Non-pigmented ciliary epithelial cell (primary cell): Measurements from ENCODE around the gene C16orf54.
A peak's percentile ranks its signal among the peaks of the same experiment; 100 is the strongest.
"Not testable (repeated sequence)": the region's sequence is repeated elsewhere in the genome, so short reads cannot be mapped to it uniquely, and the experiment has no call there.

ENCODE experiments used
- DNase-seq: peaks from one replicate; pipeline ENCODE4 v3.0.0-alpha.2; 2010; ENCODE audit warnings: low read depth

The C16orf54 gene, protein sequence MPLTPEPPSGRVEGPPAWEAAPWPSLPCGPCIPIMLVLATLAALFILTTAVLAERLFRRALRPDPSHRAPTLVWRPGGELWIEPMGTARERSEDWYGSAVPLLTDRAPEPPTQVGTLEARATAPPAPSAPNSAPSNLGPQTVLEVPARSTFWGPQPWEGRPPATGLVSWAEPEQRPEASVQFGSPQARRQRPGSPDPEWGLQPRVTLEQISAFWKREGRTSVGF

DNA sequence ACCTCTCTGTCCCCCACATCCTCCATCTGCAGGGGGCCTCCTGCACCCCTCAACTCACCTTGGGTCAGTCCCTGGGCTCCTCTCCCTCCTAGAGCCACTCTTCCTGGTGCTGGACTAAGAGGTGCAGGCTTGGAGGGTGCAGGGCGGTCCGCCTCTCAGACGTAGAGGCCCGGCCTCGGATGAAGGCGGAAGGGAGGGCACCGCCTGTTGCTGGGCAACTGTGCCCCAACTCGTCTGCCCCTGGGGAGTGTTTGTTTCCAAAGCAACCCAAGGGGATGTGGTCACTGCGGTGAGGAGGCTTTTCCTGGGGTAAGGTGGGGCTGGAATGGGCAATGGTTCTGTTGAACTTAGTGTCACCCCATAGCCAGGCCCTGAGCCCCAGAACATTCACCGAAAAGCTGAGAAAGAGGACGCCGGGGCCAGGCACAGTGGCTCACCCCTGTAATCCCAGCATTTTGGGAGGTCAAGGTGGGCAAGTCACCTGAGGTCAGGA is at the start of gene C16orf54:
C16orf54 (minus strand) TSS at position 138 of the 493 bp plus-strand sequence. CDS start 1,039 bp downstream, outside the sequence.
- DNase-seq: no peak

DNA sequence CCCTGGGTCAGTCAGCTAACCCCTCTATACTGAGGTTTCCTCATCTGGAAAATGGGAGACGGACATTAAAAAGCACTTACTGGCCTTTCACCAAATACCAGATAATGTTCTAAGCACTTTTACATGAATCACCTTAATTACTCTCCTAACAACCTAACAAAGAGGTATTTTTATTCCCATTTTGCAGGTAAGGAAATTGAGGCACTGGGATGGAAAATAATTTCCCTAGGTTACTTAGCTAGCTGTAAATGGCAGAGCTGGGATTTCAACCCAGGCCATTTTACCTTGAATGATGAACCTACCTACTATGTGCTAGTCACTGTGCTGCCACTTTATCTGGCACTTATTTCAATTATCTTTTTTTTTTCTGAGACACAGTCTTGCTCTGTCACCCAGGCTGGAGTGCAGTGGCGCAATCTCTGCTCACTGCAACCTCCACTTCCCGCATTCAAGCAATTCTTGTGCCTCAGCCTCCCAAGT is 48.5 kb upstream of the C16orf54 start:
- no peak for DNase-seq

DNA sequence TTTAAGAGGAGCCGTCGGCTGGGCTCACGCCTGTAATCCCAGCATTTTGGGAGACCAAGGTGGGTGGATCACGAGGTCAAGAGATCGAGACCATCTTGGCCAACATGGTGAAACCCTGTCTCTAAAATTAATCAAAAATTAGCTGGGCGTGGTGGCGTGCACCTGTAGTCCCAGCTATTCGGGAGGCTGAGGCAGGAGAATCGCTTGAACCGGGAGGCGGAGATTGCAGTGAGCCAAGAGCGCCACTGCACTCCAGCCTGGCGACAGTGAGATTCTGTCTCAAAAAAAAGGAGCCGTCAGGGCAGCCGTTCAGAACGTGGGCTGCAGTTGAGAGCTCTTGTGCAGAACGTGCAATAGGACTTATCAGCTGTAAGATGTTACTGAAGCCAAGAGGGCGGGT is 47.4 kb upstream of the C16orf54 start:
- not testable (repeated sequence) for DNase-seq

DNA sequence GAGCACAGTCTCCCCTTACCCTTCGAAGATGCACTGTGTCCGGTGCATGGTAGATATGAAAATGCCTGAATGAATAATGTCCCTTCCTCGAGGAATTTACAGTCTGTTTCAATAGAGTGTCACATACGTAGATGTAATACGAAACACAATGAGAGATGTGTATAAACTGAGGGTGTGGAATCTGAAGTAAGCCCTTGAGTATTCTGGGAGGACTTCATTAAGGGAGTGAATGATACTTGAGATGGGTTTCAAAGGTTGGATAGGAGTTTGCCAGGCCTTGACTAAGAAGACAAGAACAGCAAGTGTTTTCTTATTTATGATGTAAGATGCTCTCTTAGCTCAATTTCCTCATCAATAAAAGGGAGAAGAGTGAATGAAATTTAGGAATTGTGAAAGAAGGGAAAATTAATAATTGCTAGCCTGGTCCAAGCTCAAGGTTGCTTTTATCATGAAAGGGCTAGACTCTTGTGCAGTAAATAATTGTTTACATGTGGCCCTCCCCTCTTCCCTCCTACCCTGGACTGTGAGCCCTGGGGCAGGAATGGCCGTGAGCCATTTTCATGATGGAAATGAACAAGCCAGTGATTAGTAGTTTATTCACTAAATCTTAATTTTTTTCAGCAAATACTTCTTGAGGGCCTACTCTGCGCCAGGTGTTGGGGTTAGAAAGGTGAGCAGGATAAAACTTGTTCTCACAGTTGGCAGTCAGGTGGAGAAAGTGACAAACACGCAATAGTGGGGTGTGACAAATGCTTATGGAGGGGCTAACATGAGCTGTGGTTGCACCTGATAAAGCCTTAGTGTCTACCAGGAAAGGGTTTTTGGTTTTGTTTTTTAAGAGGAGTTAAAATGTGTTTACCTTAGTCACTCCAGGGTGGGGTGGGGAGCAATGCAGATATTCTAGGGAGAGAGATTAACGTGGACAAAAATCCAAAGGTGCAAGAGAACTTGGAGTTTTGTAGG is 46.3 kb upstream of the C16orf54 start:
- no peak for DNase-seq

DNA sequence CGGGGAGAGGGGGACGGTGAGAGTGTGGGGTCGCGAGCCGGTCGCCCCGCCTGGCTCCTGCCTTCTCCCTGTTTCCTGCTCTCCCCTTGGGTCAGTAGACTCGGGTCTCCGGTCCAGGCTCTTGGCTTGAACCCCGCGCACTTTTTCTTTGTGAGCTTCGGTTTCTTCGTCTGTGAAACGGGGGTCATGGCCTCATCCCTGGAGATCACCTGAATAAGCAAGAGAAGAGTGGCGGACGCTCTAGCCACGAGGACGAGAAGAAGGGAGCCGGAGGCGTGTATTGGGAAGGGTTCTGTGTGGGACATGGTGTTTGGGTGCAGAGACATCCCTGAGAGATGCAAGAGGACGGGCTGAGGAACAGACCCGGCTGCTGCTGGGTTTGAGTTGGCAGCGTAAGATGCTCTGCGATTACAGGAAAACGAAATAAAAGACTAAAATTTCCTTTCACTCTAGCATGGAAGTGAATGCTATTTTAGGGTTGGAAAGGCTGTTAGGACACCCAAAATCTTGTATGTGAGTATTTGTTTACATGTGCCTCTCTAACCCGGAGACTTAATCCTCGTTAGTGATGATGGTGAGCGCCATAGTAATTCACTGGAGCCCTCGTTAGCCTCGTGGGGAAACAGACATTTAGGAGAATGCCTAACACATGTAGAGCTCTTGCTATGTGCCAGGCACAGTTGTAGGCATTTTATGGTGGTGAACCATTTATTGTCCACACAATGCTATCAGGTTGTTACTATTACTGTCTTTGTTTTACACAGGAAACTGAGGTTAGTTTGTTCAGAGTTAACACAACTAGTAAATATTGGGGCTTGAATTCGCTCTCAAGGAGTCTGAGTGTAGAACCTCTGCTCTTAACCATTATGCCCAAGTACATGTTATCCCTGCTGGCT is 45.4 kb upstream of the C16orf54 start:
- no peak for DNase-seq

DNA sequence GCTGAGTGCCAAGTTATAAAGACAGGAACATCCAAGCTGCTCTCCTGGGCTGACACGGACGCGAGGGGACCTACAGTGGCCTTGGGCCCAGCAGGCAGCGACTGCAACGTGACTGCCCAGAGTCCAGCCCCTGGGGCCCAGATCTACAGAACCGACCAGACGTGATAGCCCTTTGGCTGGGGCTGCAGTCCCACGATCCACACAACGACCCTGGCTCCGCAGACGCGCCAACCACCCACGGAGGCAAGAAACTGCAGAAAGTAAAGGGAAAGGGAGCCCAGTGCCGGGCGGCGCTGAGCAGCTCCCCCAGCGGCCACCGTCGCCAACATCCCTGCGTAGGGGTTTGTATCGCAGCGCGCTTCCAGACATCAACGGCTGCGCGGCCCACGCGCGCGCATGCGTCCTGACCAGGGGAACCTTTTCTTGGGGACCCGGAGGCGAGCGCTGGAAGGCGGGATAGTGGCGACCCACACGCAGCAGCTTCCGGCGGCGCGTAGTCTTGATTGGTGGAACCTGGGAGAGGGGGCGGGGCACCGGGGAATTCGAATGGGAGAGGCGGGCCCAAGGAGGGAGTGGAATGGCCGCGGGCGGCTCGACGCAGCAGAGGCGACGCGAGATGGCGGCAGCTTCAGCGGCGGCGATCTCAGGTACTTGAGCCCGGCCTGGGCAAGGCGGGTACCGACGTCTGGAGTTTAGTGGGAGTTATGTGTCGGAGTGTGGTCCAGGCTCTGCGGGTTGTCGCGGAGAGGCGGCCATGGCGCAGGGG is 44.6 kb upstream of the C16orf54 start, which contains the start of gene KIF22:
KIF22 (plus strand) TSS at position 569 of the 766 bp plus-strand sequence; CDS start at position 578, 9 bp downstream.
- peak; percentile 90 for DNase-seq

DNA sequence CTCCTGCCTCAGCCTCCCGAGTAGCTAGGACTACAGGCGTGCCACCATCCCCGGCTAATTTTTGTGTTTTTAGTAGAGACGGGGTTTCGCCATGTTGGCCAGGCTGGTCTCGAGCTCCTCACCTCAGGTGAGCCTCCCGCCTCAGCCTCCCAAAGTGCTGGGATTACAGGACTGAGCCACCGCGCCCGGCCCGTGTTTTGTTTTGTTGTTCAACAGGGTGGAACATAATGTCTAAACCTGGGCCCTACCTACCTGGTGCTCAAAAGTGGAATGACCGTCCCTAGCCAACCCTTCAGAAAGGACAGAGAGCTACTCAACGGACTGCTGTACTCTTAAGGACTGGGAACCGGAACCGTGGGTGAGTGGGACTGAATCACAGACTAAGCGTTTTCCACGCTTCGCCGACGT is 44.0 kb upstream of the C16orf54 start:
- no peak for DNase-seq

DNA sequence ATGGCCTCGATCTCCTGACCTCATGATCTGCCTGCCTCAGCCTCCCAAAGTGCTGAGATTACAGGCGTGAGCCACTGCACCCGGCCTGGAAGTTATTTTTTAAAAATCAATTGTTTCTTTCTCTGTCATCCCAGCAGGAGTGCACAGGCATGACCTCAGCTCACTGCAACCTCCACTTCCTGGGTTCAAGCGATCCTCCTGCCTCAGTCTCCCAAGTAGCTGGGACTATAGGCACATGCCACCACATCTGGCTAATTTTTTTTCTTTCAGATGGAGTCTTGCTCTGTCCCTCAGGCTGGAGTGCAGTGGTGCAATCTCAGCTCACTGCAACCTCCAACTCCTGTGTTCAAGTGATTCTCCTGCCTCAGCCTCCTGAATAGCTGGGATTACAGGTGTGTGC is 41.4 kb upstream of the C16orf54 start:
- not testable (repeated sequence) for DNase-seq

DNA sequence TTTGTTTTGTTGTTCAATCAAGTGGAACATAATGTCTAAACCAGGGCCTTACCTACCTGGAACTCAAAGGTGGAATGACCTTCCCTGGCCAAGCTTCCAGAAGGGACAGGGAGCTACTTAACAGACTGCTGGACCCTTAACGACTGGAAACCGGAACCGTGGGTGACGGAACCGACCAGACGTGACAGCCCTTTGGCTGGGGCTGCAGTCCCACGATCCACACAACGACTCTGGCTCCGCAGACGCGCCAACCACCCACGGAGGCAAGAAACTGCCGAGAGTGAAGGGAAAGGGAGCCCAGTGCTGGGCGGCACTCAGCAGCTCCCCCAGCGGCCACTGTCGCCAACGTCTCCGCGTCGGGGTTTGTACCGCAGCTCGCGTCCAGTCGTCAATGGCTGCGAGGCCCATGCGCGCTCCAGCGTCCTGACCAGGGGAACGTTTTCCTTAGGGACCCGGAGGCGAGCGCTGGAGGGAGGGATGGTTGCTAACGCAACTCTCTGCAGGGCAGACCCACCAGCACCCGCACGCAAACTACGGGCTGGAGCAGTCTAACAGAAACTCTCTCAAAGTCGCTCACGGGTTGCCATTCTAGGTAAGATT is 39.2 kb upstream of the C16orf54 start:
- no peak for DNase-seq

DNA sequence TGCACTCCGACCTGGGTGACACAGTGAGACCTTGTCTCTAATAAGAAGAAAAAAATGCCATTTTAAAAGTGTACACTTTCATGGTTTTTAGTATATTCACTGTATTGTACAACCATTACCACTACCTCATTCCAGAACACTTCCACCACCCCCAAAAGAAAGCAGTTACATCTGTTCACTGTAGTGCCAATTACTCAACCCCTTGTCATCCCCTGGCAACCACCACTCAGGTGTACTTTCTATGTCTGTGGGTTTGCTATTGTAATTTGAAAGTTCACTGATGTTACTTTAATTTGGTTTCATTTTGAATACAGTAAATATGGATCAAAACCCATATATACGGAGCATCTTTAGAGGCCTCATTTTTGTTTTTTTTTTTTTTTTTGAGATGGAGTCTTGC is 38.4 kb upstream of the C16orf54 start:
- no peak for DNase-seq

DNA sequence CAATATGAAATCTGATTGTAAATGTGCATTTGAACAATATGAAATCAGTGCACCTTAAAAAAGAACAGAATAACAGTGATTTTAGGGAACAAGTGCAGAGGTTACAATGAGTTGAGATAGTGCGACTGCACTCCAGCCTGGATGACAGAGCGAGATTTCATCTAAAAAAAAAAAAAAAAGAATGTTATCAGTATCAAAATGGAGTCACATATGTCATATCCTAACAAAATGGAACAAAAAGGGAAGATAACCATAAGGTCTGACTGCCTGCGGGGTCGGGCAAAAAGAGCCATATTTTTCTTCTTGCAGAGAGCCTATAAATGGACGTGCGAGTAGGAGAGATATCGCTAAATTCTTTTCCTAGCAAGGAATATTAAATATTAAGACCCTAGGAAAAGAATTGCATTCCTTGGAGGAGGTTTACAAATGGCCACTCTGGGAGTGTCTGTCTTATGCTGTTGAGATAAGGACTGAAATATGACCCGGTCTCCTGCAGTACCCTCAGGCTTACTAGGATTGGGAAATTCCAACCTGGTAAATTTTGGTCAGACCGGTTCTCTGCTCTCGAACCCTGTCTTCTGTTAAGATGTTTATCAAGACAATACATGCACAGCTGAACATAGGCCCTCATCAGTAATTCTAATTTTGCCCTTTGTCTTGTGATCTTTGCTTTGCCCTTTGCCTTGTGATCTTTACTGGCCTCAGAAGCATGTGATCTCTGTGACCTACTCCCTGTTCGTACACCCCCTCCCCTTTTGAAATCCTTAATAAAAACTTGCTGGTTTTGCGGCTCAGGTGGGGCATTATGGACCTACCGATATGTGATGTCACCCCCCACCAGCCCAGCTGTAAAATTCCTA is 37.5 kb upstream of the C16orf54 start:
- DNase-seq: not testable (repeated sequence)

DNA sequence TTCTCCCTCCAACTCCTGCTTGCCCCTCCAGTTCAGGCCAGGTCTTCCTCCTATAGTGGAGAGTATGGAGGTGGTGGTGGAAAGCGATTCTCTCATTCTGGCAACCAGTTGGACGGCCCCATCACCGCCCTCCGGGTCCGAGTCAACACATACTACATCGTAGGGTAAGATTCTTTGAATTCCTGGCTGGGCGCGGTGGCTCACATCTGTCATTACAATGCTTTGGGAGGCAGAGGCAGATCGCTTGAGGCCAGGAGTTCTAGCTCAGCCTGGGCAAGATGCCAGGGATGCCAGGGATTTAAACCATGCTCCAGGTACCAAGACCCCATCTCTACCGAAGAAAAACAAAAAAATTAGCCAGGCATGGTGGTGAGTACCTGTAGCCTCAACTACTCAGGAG is 33.7 kb upstream of the C16orf54 start:
- no peak for DNase-seq

DNA sequence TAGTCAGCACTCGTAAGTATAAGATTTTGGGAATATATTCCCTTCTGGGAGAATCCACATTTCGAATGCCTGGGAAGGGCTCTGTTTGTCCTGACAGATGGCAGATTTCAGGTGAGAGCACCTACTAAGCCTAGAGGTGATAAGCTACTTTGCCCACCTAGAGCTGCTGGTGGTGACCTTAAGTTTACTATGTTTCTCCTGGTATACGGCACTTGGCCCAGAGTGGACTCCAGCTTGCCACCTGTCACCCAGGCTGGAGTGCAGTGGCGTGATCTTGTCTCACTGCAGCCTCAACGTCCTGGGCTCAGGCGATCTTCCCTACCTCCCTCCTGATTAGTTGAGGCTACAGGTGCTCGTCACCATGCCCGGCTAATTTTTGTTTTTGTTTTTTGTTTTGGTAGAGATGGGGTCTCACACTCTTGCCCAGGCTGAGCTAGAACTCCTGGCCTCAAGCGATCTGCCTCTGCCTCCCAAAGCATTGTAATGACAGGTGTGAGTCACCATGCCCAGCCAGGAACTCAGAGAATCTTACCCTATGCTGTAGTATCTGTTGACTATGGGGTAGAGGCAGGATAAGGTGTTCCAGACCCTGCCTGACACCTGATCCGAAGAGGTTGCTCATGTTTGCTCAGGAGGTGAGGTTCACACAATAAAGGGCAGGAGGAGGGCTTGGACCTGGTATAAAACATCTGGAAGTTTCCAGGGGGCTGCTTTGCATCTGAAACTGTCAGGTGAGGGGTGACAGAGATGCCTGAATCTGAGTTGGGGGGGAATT is 32.0 kb upstream of the C16orf54 start, which contains the start of gene ZG16:
ZG16 (plus strand) TSS at position 681 of the 775 bp plus-strand sequence. CDS start 1,011 bp downstream, outside the sequence.
- DNase-seq: no peak

DNA sequence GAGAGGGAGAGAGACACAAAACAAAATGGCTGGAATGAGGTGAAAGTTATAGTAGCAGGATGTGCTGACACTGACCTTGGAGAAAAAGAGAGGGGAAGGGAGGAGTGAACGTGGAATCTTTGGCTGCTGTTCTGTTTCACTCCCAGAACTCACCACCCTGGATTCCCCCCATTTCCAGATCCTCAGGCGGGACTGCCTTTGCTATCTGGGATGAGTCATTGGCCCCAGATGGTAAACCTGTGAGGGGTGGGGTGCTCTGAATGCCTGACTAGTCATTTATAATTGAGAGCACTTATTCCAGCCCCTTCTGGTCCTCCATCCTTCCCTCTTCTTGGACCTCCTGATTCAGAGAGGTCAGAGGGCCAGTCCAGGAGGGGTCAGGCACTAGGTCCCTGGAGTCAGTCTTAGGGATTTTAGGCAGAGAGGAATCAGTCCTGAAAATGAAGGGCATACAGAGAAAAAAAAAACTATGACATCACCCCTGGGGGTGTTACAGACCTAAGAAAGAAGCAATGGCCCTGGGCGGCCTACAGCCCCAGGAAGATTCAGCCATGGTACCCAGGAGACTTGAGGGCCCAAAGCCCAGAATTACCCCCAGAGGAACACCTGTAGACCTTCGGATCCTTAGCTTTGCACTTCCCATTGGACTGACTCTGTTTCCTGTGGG is 30.1 kb upstream of the C16orf54 start:
- DNase-seq: no peak

DNA sequence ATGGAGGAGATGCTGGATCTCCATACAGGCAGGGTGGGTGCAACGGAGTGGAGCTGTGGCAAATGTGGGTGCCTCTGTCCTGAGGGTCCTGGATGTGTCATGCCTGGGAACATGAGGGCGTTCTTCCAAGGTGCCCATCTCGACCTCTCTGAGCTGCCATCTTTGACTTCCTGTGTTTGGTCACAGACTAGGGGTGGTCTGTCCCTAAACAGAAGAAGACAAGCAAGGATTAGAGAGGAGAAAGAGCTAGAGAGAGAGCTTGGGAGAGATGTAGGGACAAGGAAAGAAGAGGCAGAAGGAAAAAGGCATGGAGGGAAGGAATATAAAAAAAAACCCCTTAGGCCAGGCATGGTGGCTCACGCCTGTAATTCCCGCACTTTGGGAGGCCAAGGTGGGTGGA is 28.9 kb upstream of the C16orf54 start:
- DNase-seq: no peak

DNA sequence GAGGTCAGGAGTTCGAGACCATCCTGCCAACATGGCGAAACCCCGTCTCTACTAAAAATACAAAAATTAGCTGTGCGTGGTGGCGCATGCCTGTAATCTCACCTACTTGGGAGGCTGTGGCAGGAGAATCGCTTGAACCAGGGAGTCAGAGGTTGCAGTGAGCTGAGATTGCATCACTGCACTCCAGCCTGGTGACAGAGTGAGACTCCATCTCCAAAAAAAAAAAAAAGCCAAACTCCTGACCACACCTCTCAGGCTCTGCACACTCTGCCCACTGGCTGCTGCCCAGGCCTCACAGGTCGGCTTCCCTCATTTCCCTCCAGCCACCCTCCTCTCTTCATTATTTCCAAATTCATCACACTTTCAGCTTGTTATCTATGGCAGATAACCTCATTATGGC is 26.5 kb upstream of the C16orf54 start:
- DNase-seq: not testable (repeated sequence)

DNA sequence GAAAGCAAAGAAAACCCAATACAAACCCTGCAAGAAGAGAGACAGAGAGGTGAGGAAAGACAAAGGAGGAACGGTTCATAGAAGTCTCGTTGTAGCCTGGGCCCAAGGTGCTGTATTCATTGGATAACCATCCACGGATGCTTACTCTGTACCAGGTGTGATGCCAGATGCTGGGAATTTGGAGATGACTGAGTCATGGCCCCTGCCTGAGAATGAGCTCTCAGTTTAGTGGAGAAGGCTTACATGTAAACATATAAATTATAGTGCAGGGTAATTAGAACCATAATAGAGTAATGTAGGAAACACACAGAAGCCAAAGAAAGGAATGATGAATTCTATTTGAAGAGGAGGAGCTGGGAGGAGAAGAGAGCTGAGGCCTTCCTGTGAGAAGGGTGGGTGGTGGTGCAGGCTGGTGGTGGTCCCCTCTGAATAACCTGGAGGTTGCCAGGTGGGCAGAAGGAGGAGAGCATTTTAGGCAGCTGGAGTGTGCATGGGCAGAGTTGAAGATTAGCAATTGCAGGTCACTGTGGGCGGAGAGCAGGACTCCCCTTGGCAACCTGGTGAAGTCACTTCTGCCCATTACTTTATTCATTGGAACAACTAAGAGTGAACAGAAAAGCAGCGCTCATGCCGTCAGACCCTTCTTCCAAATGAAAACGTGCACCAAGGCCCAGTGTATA is 24.6 kb upstream of the C16orf54 start:
- DNase-seq: no peak
